Neutrophil (primary cell): Measurements from ENCODE around the gene EGFL8.

Source experiments
- H3K27ac ChIP-seq: fragments of 200-600 bp; sonication (generic); 2 replicates; pipeline ENCODE4 v1.5.1; 2016; ENCODE audit warnings: mild to moderate bottlenecking, moderate library complexity
- H3K27me3 ChIP-seq: fragments of 200-600 bp; sonication (generic); 2 replicates; pipeline ENCODE4 v1.6.0; 2016; ENCODE audit warnings: mild to moderate bottlenecking
- H3K36me3 ChIP-seq: fragments of 200-600 bp; sonication (generic); 2 replicates; pipeline ENCODE4 v1.5.1; 2017
- H3K4me1 ChIP-seq, 2 experiments: fragments of 200-600 bp in 1 of 2; sonication (generic) in 1 of 2; 1 replicate in 1 of 2; 2 replicates in 1 of 2; pipeline versions ENCODE4 v1.5.1 to v1.6.1; 2013 to 2016; ENCODE audit warnings: low read depth in 1 of 2, low read length in 1 of 2, mild to moderate bottlenecking in 1 of 2, moderate library complexity in 1 of 2; ENCODE audit not compliant: control insufficient read depth in 1 of 2, insufficient read depth in 1 of 2
- H3K4me3 ChIP-seq, 2 experiments: fragments of 200-600 bp in 1 of 2; sonication (generic) in 1 of 2; 1 replicate in 1 of 2; 2 replicates in 1 of 2; pipeline ENCODE4 v1.5.1; 2013 to 2016; ENCODE audit warnings: low read depth in 1 of 2, low read length in 1 of 2, mild to moderate bottlenecking in 1 of 2, moderate library complexity in 1 of 2
- H3K9me3 ChIP-seq: fragments of 200-600 bp; sonication (generic); 2 replicates; pipeline ENCODE4 v1.5.1; 2016
- TF ChIP-seq, protein P1 (sequence below): fragments of 200-600 bp; sonication (generic); IDR thresholded peaks from 2 replicates; pipeline ENCODE4 v1.5.1; 2016; ENCODE audit warnings: antibody characterized with exemption

The EGFL8 gene

DNA sequence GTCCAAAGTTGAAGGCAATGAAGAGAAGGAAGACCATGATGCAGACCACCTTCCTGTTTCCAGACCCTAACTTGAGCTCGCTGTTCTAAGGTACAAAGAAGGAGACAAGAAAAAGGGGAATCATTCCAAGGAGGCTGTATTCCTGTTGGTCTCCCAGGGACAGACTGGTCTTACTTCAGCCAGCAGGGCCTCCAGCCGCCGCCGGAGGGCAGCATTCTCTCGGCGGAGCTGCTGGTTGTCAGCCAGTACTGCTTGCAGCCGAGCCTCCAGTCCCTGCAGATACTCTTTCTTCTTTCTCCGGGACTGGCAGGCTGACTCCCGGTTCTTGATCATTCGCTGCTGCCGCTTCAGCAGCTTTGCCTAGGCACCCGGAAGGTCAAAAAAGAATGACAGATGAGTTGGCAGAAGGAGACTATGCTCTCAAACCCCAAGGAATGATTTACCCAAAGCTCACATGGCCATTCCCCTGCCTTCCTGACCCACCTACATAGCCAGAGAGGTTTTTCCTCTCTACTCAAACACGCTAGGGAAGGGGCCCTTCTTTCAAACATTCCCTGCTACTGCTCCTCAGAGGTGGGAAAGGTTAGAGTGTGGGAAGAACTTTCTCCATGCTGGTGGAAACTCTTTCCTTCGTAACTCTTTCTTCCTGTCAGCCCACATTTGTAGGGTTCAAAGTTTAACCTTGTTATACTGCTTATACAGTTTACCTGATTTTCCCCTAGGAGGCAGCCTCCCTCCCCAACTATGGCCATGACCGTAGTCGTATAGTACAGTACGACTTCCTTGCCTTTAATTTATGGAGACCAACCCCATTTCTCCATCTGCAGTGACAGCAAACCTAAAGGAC is 45.4 kb upstream of the EGFL8 start:
- peak overlapping the region; percentile 33 for H3K27ac ChIP-seq
- no peaks in the 10 kb centered on the region for H3K27me3 ChIP-seq
- peaks cover 92% of the 10 kb centered on the region for H3K36me3 ChIP-seq
- TF ChIP-seq, protein P1, sequence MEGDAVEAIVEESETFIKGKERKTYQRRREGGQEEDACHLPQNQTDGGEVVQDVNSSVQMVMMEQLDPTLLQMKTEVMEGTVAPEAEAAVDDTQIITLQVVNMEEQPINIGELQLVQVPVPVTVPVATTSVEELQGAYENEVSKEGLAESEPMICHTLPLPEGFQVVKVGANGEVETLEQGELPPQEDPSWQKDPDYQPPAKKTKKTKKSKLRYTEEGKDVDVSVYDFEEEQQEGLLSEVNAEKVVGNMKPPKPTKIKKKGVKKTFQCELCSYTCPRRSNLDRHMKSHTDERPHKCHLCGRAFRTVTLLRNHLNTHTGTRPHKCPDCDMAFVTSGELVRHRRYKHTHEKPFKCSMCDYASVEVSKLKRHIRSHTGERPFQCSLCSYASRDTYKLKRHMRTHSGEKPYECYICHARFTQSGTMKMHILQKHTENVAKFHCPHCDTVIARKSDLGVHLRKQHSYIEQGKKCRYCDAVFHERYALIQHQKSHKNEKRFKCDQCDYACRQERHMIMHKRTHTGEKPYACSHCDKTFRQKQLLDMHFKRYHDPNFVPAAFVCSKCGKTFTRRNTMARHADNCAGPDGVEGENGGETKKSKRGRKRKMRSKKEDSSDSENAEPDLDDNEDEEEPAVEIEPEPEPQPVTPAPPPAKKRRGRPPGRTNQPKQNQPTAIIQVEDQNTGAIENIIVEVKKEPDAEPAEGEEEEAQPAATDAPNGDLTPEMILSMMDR = peak; percentile 86
- no peak overlapping the region for H3K4me3 ChIP-seq
- no peaks in the 10 kb centered on the region for H3K9me3 ChIP-seq
- H3K4me1 ChIP-seq = no peaks in the 10 kb centered on the region

DNA sequence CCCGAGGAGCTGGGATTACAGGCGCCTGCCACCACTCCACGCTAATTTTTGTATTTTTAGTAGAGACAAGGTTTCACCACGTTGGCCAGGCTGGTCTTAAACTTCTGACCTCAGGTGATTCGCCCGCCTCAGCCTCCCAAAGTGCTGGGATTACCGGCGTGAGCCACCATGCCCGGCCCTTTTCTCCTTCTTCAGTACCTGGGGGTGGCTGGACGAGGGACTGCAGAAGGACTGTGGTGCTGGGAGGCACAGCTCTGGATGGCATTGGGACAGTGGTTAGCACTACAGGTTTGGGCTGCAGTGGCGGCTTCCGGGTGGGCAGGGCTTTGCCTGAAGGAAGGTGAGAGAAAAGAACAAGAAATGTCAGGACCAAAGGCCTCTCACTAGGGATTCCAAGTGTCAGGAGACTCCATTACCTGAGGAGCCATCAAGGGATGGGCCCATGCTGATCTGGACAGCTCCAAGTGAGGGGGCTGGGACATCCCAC is 43.8 kb upstream of the EGFL8 start:
- Histone ChIP-seq H3K9me3 (no peaks in the 10 kb centered on the region), H3K27me3 (no peaks in the 10 kb centered on the region), H3K4me1 (no peaks in the 10 kb centered on the region), H3K36me3 (peaks cover 92% of the 10 kb centered on the region), H3K4me3 (no peak overlapping the region), H3K27ac (no peak overlapping the region)
- TF ChIP-seq, protein P1 = no peak

DNA sequence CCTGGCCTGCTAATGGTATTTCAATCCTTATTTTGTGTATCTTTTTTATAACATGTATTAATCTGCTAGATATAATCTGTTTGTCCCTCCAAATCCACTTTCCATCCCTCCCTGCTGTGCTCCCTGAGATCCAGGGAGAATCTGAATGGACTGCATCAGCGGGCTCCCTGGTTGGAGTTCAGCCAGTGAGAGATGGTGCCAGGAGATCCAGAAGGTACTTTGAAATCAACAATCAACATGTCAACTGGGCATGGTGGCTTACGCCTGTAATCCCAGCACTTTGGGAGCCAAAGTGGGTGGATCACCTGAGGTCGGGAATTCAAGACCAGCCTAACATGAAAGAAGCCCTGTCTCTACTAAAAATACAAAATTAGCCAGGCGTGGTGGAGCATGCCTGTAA is 40.7 kb upstream of the EGFL8 start:
- no peaks in the 10 kb centered on the region for H3K27me3 ChIP-seq
- H3K9me3 ChIP-seq = no peaks in the 10 kb centered on the region
- peaks cover 14 to 15% of the 10 kb centered on the region in 2 experiments for H3K4me1 ChIP-seq
- TF ChIP-seq, protein P1 = no peak
- H3K4me3 ChIP-seq = no peak overlapping the region
- no peak overlapping the region for H3K27ac ChIP-seq
- H3K36me3 ChIP-seq = peaks cover 74% of the 10 kb centered on the region

DNA sequence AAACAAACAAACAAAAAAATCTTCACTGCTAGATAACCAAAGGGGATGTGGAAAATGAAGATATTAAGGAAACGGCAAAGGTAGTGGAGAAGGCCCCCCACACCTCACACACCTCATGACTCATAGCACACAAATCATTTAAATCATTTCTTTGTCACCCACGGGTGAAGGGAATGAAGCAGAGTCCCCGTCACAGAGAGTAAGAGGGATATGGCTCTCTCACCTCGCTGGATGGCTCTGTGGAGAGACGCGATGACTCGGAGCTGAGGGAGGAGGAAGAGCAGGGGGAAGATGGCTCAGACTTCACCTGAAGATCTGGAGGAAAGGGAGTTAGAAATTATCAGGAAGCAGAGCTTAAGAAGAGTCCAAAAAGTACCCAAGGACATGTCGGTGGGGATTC is 37.5 kb upstream of the EGFL8 start:
- TF ChIP-seq, protein P1 = no peak
- H3K27me3 ChIP-seq = peaks cover 2% of the 10 kb centered on the region
- H3K4me3 ChIP-seq = peak overlapping the region; percentile 90 to 92
- peaks cover 27 to 35% of the 10 kb centered on the region in 2 experiments for H3K4me1 ChIP-seq
- H3K36me3 ChIP-seq = peaks cover 42% of the 10 kb centered on the region
- no peaks in the 10 kb centered on the region for H3K9me3 ChIP-seq
- H3K27ac ChIP-seq = peak overlapping the region; percentile 29

- H3K27me3 ChIP-seq = peaks cover 7% of the 10 kb centered on the region
- H3K9me3 ChIP-seq = no peaks in the 10 kb centered on the region
- peak overlapping the region; percentile 90 to 92 for H3K4me3 ChIP-seq
- peaks cover 38% of the 10 kb centered on the region for H3K36me3 ChIP-seq
- H3K4me1 ChIP-seq = peaks cover 27 to 35% of the 10 kb centered on the region in 2 experiments
- TF ChIP-seq, protein P1 = no peak
- H3K27ac ChIP-seq = peak overlapping the region; percentile 88
Observed at GRCh38 chr6:32127409-32127716, 37.0 kb upstream of the EGFL8 start.
